Retina (tissue), 1 donor: ENCODE results near the gene CCL28.
A peak's percentile ranks its signal among the peaks of the same experiment; 100 is the strongest.
"Not testable (repeated sequence)": the region's sequence is repeated elsewhere in the genome, so short reads cannot be mapped to it uniquely, and the experiment has no call there.

ENCODE experiments used
- DNase-seq: peaks from one replicate; pipeline ENCODE4 v3.0.0-alpha.2; 2016

The CCL28 gene

GRCh38 chr5:43409809-43410271 is 2.4 kb downstream of the CCL28 start:
- no peak for DNase-seq

GRCh38 chr5:43402524-43403066 is 9.6 kb downstream of the CCL28 start:
- not testable (repeated sequence) for DNase-seq

- DNase-seq: no peak
Observed at GRCh38 chr5:43401827-43402226, 10.4 kb downstream of the CCL28 start.

GRCh38 chr5:43400082-43400481 is 12.1 kb downstream of the CCL28 start:
- DNase-seq: no peak

- DNase-seq: peak; percentile 76
Observed at GRCh38 chr5:43396762-43397304, 15.4 kb downstream of the CCL28 start.

GRCh38 chr5:43390471-43390870 is 21.7 kb downstream of the CCL28 start:
- no peak for DNase-seq

GRCh38 chr5:43389679-43390329 is 22.4 kb downstream of the CCL28 start:
- DNase-seq: peak; percentile 65

- no peak for DNase-seq
Observed at GRCh38 chr5:43386960-43387362, 25.2 kb downstream of the CCL28 start.

- DNase-seq: no peak
Observed at GRCh38 chr5:43376496-43377140, 35.6 kb downstream of the CCL28 start.

GRCh38 chr5:43371821-43372220 is 40.4 kb downstream of the CCL28 start:
- DNase-seq: no peak

GRCh38 chr5:43370352-43370751 is 41.8 kb downstream of the CCL28 start:
- DNase-seq: no peak

GRCh38 chr5:43369651-43370050 is 42.5 kb downstream of the CCL28 start:
- no peak for DNase-seq

- no peak for DNase-seq
Observed at GRCh38 chr5:43367909-43368669, 44.1 kb downstream of the CCL28 start.

- no peak for DNase-seq
Observed at GRCh38 chr5:43367453-43367852, 44.7 kb downstream of the CCL28 start.

GRCh38 chr5:43366680-43367246 is 45.4 kb downstream of the CCL28 start:
- not testable (repeated sequence) for DNase-seq

- DNase-seq: not testable (repeated sequence)
Observed at GRCh38 chr5:43365155-43365554, 47.0 kb downstream of the CCL28 start.

- DNase-seq: no peak
Observed at GRCh38 chr5:43363445-43364152, 48.6 kb downstream of the CCL28 start.

GRCh38 chr5:43362725-43363435 is 49.3 kb downstream of the CCL28 start:
- DNase-seq: no peak

GRCh38 chr5:43358726-43359125 is 53.5 kb downstream of the CCL28 start:
- no peak for DNase-seq

- DNase-seq: no peak
Observed at GRCh38 chr5:43358301-43358700, 53.9 kb downstream of the CCL28 start.

GRCh38 chr5:43357878-43358281 is 54.3 kb downstream of the CCL28 start:
- peak; percentile 40 for DNase-seq

GRCh38 chr5:43357067-43357466 is 55.1 kb downstream of the CCL28 start:
- DNase-seq: no peak
